ENCODE results near the gene INPP5A. TPM values are rescaled to one million over a fixed set of nuclear protein-coding genes. Genes with fewer than 3 reads are reported as not detected.

Gene INPP5A
- total and polyA plus RNA-seq, 9 of the 15 experiments (the other 6 are each of a cell fraction or from before 2014, with no cell fraction given), result 0.66 to 11.6 (median 7.7) TPM

DNA sequence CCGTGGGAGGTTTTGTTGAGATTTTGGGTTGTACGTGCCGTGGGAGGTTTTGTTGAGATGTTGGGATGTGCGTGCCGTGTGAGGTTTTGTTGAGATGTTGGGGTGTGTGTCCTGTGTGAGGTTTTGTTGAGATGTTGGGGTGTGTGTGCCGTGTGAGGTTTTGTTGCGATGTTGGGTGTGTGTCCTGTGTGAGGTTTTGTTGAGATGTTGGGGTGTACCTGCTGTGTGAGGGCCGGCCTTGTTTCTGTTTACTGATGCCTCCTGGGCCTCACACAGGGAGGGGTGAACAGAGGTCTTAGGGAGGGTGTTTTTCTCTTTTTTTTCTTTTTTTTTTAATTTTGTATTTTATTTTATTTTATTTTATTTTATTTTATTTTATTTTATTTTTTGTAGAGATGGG lies 36.7 kb downstream of the INPP5A start:
- Histone ChIP-seq H2AFZ (ENCODE audit: low read depth, low read length) (no peak overlapping the region), H3K9me3 (replicated peaks; ENCODE audit: control insufficient read depth, insufficient read depth, low read depth, low read length) (no peaks in the 10 kb centered on the region), H3K79me2 (ENCODE audit: control insufficient read depth, insufficient read depth, low read length) (no peaks in the 10 kb centered on the region; the same call in 2 of the 3 replicates), H3K9ac (ENCODE audit: insufficient read depth in 1 of 2, low read depth in 2 of 2, low read length in 2 of 2) (no peak overlapping the region), H3K4me3 (no peak overlapping the region), H3K27ac (ENCODE audit: extremely low read depth, low read depth, low read length) (no peak overlapping the region), H3K4me2 (ENCODE audit: insufficient read depth, low read length) (no peak overlapping the region), H4K20me1 (replicated peaks; ENCODE audit: control insufficient read depth, insufficient read depth, low read length) (peaks cover 9% of the 10 kb centered on the region; the same call in 1 of the 2 replicates), H3K9me1 (ENCODE audit: control insufficient read depth, insufficient read depth, low read length) (peaks cover 3% of the 10 kb centered on the region), H3K4me1 (replicated peaks in 1 of 2; ENCODE audit: control insufficient read depth in 2 of 2, insufficient read depth in 2 of 2, low read length in 2 of 2) (peaks cover 21 to 53% of the 10 kb centered on the region in 2 experiments), H3K27me3 (ENCODE audit: control insufficient read depth in 2 of 2, insufficient read depth in 2 of 2, low read length in 2 of 2) (no peaks in the 10 kb centered on the region), H3K36me3 (ENCODE audit: control insufficient read depth, insufficient read depth, low read length) (no peaks in the 10 kb centered on the region)
- intact Hi-C loops (cut with micrococcal nuclease) (no loop called here), in situ Hi-C loops (cut with MboI) (no loop called here)
- 83% methylated on average over 1 of the region's 8 CpGs for WGBS (ENCODE audit: insufficient coverage, low coverage, missing lambda C conversion rate)
- no peak for DNase-seq (ENCODE audit: extremely low read depth in 1 of 4, low spot score in 3 of 4)
- TF ChIP-seq CREB1 (IDR thresholded peaks at IDR 0.05) (no peak), CREB1 (CRISPR knock-in tag; IDR thresholded peaks at IDR 0.05) (no peak), TCF7 (IDR thresholded peaks at IDR 0.05; ENCODE audit: borderline replicate concordance) (no peak), HEY1 (CRISPR knock-in tag; IDR thresholded peaks at IDR 0.05; ENCODE audit: borderline replicate concordance) (no peak), POLR2AphosphoS2 (IDR thresholded peaks at IDR 0.05; ENCODE audit: low read length) (no peak), FOXA1 (IDR thresholded peaks at IDR 0.05; ENCODE audit: borderline replicate concordance) (no peak), YBX1 (IDR thresholded peaks at IDR 0.05) (no peak), FOXJ3 (CRISPR knock-in tag; IDR thresholded peaks at IDR 0.05) (no peak)
- TF ChIP-seq, protein P1, sequence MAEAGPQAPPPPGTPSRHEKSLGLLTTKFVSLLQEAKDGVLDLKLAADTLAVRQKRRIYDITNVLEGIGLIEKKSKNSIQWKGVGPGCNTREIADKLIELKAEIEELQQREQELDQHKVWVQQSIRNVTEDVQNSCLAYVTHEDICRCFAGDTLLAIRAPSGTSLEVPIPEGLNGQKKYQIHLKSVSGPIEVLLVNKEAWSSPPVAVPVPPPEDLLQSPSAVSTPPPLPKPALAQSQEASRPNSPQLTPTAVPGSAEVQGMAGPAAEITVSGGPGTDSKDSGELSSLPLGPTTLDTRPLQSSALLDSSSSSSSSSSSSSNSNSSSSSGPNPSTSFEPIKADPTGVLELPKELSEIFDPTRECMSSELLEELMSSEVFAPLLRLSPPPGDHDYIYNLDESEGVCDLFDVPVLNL (CRISPR knock-in tag; IDR thresholded peaks at IDR 0.05; ENCODE audit: low read depth), result no peak
- TF ChIP-seq, protein P2, sequence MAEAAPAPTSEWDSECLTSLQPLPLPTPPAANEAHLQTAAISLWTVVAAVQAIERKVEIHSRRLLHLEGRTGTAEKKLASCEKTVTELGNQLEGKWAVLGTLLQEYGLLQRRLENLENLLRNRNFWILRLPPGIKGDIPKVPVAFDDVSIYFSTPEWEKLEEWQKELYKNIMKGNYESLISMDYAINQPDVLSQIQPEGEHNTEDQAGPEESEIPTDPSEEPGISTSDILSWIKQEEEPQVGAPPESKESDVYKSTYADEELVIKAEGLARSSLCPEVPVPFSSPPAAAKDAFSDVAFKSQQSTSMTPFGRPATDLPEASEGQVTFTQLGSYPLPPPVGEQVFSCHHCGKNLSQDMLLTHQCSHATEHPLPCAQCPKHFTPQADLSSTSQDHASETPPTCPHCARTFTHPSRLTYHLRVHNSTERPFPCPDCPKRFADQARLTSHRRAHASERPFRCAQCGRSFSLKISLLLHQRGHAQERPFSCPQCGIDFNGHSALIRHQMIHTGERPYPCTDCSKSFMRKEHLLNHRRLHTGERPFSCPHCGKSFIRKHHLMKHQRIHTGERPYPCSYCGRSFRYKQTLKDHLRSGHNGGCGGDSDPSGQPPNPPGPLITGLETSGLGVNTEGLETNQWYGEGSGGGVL (CRISPR knock-in tag; IDR thresholded peaks at IDR 0.05), result no peak
- no peak for FAIRE-seq
- CTCF ChIA-PET (ENCODE audit: low intra/inter-chr PET ratio), result no interaction called here
- BruUV-seq (replicated peaks), result no TSS peak
- ATAC-seq, result no peak
- POLR2A ChIA-PET, result no interaction called here

Data from K562 (cell line).